HG03460 (cell line): Measurements from ENCODE around the gene UBE2R2.
"Not testable (repeated sequence)": the region's sequence is repeated elsewhere in the genome, so short reads cannot be mapped to it uniquely, and the experiment has no call there.

Experiments used
- ATAC-seq: cut with Tn5 transposase; IDR thresholded peaks from one replicate; pipeline ENCODE4 v1.9.1; 2021; ENCODE audit not compliant: unreplicated experiment

UBE2R2 gene

DNA sequence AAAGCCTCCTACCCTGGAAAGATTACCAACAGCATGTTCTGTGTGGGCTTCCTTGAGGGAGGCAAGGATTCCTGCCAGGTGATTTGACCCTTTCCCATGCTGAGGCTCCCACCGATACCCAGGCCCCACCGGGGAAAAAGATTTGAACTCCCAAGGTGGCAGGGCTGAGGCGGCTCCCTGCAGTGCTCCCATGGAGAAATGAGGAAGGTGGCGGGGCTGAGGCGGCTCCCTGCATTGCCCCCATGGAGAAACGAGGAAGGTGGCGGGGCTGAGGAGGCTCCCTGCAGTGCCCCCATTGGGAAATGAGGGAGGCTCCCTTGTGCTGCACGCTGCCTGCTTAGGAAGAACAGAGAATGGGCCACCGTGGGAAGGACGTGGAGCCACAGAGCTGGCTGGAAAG lies 18.4 kb upstream of the UBE2R2 start:
- ATAC-seq, result no peak

DNA sequence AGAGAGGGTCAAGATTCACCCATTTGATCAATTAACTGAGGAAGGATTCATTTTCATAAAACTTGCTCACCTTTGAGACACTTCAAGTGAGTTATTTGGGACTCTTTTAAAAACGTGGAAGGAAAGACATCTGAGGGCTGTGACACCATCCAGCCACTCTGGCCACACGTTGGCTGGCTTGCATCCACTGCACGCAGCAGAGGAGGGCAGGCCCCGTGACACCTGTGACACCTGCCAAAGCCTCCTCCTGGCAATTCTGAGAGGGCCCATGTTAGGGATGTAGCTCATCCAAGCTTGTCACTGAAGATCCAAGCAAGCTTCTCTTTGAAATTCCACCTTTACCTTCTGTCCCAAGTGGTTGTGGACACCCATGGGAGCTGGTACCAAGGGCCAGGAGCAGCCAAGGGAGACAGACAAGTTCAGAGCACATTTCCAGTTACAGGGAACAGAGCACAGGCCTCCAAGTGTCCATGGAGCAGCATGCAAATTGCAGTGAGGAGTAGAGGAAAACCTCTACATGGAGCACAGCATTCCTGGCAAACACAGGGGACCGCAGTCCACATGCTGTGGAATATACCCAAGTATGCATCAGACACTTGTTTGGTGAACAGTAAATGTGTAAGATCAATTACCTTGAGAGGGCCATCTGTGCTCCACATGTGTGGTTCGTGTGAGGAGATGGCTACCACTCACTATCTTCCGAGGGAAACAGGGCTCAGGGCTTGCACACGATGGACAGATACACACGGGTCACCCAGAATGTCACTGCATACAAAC lies 16.8 kb upstream of the UBE2R2 start:
- no peak for ATAC-seq

- no peak for ATAC-seq
Measured at GRCh38 chr9:33800886-33801285, 16.1 kb upstream of the UBE2R2 start.

- ATAC-seq, result not testable (repeated sequence)
Measured at GRCh38 chr9:33801943-33802500, 14.9 kb upstream of the UBE2R2 start.

GRCh38 chr9:33804196-33804595 lies 12.8 kb upstream of the UBE2R2 start:
- ATAC-seq, result not testable (repeated sequence)

GRCh38 chr9:33807156-33807555 lies 9.8 kb upstream of the UBE2R2 start:
- ATAC-seq, result not testable (repeated sequence)

DNA sequence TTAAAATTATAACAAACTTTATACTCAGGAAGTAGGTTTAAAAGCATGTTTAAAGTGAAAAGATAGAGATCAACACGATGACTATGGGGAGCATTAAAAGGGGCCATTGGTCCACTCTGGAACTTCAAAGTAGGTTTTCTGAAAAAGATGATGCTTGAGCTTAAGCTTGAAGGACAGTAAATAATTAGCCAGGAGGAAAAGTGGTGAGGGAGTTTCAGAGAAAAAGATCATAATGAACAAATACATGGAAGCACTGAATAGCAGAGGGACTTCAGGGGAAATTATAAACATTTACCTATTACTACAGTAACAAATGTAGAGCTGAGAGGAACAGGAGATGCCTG lies 8.0 kb upstream of the UBE2R2 start:
- peak; percentile 41 for ATAC-seq

DNA sequence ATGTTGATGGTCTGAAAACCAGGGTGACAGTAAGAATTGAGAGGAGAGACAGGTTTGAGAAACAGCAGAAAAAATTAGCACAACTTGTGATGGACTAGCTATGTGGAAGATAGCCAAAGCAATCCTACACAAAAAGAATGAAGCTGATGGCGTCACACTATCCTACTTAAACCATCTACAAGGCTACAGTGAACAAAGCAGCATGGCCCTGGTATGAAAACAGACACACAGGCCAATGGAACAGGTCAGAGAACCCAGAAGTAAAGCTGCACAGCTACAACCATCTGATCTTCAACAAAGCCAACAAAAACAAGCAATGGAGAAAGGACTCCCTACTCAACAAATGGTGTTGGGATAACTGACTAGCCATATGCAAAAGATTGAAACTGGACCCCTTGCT lies 7.5 kb upstream of the UBE2R2 start:
- ATAC-seq, result no peak

- no peak for ATAC-seq
Measured at GRCh38 chr9:33813712-33814641, 3.0 kb upstream of the UBE2R2 start.

DNA sequence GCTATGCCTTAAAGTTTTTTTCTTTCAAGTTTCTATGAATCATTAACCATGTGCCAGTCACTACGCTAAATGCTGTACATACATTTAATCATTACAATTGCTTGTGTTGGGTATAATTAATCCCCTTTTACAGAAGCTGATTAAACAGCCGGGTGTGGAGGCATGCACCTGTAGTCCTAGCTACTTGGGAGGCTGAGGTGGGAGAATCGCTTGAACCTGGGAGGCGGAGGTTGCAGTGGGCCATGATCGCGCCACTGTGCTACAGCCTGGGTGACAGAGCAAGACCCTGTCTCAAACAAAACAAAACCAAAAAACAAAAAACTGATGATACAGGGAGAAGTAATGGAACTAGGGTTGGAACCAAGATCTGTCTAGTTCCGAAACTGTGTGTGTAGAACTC lies 1.2 kb upstream of the UBE2R2 start:
- ATAC-seq, result no peak

- ATAC-seq, result peak; percentile 17
Measured at GRCh38 chr9:33817327-33818166, 587 bp downstream of the UBE2R2 start.

DNA sequence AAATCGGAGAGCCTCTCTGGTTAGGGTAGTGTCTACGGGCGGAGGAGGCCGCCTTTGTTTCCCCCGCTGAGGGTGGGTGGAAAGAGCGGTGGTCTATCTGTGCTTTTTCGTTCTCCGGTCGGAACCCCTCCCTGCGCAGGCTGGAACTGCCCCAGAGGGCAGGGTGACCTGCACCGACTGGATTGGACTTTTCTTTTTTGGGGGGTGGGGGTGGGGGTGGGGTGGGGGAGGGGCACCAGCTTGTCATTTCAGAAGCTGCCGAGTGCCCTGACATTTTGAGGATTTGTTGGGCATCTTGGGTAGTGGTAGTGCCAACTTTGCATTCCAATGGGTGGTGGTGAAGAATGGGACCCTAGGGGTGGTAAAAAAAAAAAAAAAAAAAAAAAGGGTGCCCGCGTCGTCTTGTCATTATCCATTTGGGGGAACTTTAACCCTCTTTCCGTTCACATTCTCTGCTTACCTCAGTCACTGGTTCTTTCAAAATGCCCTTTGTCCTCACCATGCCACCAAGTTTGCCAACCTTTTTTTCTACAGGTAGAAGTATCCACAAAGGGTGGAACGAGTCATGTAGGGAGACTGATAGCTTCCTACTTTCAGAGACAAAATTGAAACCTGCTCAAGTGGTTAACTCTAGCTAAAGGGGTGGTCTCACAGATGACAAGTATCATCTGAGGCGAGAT lies 1.3 kb downstream of the UBE2R2 start:
- ATAC-seq, result no peak

GRCh38 chr9:33818847-33819500 lies 2.0 kb downstream of the UBE2R2 start:
- no peak for ATAC-seq

- ATAC-seq, result no peak
Measured at GRCh38 chr9:33820231-33820745, 3.3 kb downstream of the UBE2R2 start.

DNA sequence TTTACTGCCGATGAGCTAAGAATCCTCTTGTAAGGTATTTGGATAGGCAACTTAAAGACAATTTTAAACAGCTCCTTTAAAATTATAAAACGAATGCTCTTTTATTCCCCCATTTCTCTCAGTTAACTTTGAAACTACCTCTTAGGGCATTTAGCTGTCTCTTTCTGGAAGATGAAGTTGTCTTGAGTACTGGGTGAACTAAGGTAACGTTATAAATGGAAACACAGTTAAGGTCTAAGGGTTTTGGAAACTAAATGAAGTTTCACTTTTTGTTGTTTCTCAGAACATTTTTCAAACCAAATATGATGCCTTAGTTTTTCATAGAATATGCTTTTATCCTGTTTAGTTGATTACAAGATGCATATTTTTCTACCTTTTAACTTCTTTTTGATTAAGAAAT lies 6.8 kb downstream of the UBE2R2 start:
- no peak for ATAC-seq

DNA sequence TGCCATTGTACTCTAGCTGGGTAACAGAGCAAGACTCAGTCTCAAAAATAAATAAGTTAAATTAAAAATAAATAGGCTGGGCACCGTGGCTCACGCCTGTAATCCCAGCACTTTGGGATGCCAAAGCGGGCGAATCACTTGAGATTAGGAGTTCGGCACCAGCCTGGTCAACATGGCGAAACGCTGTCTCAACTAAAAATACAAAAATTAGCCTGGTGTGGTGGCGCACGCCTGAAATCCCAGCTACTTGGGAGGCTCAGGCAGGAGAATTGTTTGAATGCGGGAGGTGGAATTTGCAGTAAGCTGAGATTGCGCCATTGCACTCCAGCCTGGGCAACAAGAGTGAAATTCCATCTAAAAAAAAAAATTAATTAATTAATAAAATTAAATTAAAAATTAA lies 10.3 kb downstream of the UBE2R2 start:
- not testable (repeated sequence) for ATAC-seq

GRCh38 chr9:33829641-33830230 lies 12.8 kb downstream of the UBE2R2 start:
- not testable (repeated sequence) for ATAC-seq

DNA sequence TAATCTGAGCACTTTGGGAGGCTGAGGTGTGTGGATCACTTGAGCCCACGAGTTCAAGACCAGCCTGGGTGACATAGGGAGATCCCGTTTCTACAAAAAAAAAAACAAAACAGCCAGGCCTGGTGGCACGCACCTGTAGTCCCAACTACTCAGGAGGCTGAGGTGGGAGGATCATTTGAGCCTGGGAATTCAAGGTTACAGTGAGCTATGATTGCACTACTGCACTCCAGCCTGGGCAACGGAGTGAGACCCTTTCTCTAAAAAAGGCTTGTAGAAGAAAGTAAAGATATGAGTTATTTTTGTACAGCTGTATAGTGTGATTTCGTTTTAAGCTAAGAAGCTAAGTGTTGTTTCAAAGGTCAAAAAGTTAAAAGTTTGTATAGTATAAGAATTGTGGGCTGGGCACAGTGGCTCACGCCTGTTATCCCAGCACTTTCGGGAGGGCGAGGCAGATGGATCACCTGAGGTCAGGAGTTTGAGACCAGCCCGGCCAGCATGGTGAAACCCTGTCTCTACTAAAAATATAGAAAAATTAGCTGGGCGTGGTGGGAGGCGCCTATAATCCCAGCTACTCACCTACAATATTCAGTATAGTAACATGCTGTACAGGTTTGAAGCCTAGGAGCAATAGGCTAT lies 18.8 kb downstream of the UBE2R2 start:
- ATAC-seq, result no peak

- ATAC-seq, result not testable (repeated sequence)
Measured at GRCh38 chr9:33836261-33836660, 19.3 kb downstream of the UBE2R2 start.
